T-helper 9 cell (primary cell): ENCODE data around the gene ADH5.
"Not testable (repeated sequence)": the region's sequence is repeated elsewhere in the genome, so short reads cannot be mapped to it uniquely, and the experiment has no call there.

Source experiments
- DNase-seq: peaks from one replicate; pipeline ENCODE4 v3.0.0-alpha.2; 2020

ADH5 gene

DNA sequence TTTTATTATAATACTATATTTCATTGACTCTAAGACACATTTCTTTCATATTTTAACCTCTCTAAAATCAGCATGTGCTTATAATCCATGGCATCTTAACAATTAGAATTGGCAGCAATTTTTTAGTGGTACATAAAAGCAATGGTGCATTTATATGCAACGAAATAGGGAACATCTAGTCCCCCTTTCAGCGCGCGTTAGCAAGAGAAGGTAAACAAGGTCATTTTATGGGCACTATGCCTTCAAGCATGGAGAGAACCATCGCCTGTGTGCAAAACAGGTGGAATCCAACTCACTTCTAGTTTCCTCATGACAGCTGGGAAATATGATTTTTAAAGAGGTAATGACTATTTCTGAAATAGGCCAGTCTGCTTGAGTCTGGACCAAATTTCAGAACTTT lies 6.4 kb downstream of the ADH5 start:
- DNase-seq: no peak

GRCh38 chr4:99080869-99081268 lies 7.7 kb downstream of the ADH5 start:
- not testable (repeated sequence) for DNase-seq

DNA sequence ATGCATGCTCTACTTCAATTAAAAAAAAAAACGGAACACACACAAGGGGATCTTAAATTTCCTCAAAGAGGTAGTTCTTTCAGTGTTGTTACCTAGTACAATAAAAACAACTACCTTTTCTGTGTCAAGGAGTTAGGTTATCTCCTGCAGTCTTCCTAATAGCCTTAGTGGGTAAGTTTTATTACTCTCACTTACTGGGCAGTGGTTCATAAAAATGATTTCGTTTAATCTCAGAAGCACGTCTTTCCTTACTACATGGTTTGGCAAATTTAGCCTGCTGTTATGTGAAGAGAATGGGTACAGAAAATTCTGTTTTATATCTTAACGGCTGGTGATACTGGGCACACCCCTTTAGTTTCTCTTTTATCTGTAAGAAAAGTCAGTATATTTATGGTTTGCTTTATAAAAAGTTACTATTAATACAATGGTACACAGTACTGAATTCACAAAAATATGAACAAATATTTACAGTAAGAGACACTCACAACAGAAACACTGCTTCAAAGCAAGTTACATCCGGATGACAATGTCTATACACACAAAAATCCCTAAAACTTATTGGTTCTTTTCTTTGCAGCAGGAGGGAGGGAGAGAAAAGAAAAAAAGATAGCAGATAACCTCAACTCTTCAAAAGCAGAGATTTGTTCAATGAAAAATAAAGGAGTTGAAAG lies 8.8 kb downstream of the ADH5 start:
- DNase-seq: no peak

DNA sequence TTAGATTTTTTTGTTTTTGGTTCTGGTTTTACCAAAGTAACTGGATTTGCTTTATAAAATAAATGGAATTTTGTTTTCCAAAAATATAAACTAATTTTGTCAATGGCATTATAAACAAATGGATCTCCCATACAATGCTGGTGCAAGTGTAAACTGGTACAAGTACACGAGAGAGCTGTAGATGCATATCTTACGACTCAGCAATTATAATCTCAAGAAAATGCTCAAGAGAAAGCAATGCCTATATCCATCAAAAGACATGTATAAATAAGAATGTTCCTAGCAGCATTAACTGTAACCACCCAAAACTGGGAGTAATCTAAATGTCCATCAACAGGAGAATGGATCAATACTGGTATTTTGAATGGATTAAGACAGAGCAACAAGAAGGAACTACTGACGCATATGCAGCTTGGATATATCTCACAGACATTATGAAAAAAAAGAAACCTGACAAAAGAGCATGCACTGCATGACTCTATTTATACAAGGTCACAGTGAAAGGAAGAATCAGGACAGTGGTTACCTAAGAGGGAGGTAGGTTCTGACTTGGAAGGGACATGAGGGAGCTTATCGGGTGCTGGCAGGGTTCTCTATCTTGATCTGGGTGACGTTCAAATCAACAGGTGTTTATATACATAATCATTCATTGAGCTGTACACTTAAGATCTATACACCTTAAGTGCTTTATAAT lies 9.5 kb downstream of the ADH5 start:
- no peak for DNase-seq

DNA sequence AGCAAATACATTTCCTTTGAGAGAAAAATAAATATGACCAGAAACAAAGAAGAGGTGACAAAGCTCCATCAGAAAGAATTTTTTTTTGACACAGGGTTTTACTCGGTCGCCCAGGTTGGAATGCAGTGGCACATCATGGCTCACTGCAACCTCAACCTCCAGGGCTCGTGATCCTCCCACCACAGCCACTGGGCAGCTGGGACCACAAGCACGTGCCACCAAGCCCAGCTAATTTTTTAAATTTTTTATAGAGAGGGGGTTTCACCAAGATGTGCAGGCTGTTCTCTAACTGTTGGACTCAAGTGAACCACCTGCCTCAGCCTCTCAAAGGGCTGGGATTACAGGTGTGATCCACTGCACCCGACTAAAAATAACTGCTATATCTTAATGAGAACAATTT lies 10.3 kb downstream of the ADH5 start:
- no peak for DNase-seq

DNA sequence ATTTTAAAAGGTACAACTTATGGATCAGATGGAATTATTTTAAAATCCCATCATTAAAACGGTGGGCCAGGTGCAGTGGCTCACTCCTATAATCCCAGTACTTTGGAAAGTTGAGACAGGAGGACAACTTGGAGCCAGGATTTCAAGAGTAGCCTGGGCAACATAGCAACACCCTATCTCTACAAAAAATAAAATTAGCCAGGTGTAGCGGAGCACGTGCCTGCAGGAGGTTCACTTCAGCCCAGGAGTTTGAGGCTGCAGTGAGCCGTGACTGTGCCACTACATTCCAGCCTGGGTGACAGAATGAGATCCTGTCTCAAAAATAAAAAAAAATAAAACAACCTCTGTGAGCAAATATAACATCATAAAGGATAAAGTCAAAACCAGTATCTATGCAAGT lies 11.4 kb downstream of the ADH5 start:
- no peak for DNase-seq

DNA sequence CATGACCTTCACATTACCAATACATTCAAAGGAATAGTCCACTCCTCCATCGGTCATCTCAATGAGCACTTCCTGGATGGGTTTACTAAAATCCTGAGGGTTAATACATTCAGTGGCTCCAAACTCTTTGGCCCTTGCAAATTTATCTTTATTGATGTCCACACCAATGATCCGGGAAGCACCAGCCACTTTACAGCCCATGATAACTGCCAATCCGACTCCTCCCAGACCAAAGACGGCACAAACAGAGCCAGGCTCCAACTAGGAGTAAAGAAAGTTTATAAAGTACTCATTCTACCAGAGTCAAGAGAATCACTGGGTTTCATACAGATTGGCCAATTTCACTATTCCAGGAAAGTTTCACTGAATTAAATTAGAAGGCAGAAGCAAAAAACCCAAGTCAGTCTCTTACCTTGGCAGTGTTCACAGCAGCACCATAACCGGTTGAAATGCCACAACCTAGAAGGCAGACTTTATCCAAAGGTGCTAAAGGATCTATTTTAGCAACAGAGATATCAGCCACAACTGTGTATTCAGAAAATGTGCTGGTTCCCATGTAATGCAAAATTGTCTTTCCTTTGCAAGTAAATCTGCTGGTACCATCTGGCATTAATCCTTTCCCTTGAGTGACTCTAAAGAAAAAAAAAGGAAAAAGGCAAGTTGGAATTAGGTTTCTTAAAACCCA lies 12.2 kb downstream of the ADH5 start:
- DNase-seq: no peak

GRCh38 chr4:99074816-99075215 lies 13.8 kb downstream of the ADH5 start:
- DNase-seq: no peak

- DNase-seq: no peak
These were observed 17.4 kb downstream of the ADH5 start for GRCh38 chr4:99071159-99071558.

DNA sequence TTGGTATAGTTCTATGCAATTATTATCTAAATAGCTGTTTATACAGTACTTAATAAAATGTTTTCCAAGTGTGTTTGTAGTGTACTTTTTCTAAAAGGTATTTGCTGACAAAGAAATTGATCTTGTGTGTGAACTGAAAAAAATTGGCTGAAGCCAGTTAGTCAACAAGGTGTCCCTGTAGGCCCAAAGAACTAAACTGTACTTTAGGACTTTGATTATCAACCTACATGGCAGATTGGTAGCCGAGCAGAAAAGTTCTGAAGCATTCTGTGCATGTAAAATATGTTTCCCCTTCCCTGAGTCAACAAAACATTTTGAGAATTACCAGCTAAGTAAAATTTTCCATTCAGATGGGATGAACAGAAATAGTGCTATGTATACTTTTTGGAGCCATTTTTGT lies 21.0 kb downstream of the ADH5 start:
- DNase-seq: no peak

DNA sequence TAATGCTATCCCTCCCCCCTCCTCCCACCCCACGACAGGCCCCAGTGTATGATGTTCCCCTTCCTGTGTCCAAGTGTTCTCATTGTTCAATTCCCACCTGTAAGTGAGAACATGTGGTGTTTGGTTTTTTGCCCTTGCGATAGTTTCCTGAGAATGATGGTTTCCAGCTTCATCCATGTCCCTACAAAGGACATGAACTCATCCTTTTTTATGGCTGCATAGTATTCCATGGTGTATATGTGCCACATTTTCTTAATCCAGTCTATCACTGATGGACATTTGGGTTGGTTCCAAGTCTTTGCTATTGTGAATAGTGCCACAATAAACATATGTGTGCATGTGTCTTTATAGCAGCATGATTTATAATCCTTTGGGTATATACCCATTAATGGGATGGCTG lies 23.1 kb downstream of the ADH5 start:
- DNase-seq: not testable (repeated sequence)

- no peak for DNase-seq
These were observed 26.5 kb downstream of the ADH5 start for GRCh38 chr4:99062120-99062519.

GRCh38 chr4:99061048-99061700 lies 27.4 kb downstream of the ADH5 start:
- no peak for DNase-seq

- no peak for DNase-seq
These were observed 29.0 kb downstream of the ADH5 start for GRCh38 chr4:99059550-99059949.

- DNase-seq: no peak
These were observed 30.4 kb downstream of the ADH5 start for GRCh38 chr4:99058228-99058627.

DNA sequence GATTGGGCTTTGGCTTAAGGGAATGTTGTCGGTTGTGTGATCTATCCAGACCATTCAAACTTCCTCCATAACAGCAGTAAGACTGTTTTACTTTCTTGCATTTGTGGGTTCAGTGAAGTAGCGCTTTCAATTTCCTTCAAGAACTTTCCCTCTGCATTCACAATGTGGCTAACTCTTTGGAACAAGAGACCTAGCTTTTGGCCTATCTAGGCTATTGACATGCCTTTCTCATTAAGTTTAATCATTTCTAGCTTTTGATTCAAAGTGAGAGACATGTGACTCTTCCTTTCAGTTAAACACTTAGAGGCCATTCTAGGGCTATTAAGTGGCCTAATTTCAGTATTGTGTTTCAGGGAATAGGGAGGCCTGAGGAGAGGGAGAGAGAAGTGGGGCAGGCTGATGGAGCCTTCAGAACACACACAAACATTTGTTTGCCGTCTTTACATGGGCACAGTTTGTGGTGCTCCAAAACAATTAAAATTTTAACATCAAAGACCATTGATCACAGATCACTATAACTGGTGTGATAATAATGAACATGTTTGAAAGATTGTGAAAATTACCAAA lies 34.1 kb downstream of the ADH5 start:
- no peak for DNase-seq

DNA sequence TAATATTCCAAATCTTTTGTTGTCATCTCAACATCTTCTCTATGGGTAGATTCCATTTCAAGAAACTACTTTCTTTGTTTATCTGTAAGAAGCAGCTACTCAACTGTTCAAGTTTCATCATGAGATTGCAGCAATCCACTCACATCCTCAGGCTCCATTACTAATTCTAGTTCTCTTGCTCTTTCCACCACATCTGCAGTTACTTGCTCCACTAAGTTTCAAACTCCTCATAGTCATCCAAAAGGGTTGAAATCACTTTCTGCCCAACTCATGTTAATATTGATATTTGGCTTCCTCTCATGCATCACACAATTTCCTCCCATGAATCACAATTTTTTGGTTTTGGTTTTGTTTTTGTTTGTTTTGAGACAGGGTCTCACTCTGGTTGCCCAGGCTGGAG lies 35.7 kb downstream of the ADH5 start:
- no peak for DNase-seq

GRCh38 chr4:99047710-99048109 lies 40.9 kb downstream of the ADH5 start:
- no peak for DNase-seq

- DNase-seq: no peak
These were observed 45.2 kb downstream of the ADH5 start for GRCh38 chr4:99043346-99043745.

GRCh38 chr4:99038213-99038612 lies 50.4 kb downstream of the ADH5 start:
- no peak for DNase-seq

DNA sequence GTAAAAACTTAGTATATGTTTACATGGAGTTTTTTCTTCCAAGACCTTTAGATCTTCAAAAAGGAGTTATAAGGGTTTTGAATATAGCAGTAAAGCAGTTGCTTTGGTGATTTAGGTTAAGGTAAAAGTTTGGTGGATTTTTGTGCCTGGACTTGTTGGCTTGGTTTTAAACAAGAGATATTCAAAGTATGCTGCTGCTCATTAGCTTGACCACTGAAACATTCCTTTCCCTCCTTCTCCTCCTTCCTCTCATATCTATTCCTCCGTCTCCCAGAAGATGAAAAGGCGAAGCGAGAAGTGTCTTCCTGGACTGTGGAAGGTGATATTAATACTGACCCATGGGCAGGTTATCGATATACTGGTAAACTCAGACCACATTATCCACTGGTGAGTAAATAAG lies 54.6 kb downstream of the ADH5 start:
- DNase-seq: no peak

GRCh38 chr4:99029852-99030251 lies 58.7 kb downstream of the ADH5 start:
- no peak for DNase-seq

DNA sequence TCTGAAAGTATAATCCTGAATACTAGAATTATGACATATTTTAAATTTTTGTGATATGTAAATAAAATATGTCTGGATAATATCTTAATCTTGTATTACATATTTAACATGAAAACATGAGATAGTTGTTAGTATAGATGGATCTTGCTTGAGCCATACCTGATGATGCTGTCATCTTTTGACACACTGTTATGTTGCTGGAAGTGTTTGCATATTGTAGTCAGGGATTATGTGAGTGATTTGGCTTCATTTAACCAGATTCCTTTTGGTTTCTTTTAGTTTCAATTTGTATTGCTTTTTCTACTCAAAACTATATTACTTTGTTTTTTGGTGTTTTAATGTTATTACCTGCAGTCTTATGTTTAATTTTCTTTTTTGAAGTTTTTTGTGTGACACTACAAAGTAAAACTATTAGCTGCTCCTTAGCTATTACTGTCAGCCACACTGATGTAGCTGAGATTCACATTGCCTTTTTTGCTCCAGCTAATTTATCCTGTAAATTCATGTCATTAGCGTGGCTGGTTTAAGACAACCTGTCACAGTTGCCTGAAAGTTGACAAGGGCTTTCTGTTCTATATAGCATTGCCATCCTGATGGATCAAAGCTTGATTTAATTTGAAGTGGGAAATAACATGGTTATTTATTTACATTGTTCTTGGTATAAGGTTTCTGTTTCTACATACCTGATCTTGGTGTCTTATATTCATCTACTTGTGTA lies 59.4 kb downstream of the ADH5 start:
- DNase-seq: no peak
